ENCODE measurements around the gene AK4. TPM values are rescaled to one million over a fixed set of nuclear protein-coding genes. Genes with fewer than 3 reads are reported as not detected.

AK4 gene
- total and polyA plus RNA-seq, 2 of the 8 experiments (the other 6 are each of a cell fraction or from before 2014, with no cell fraction given) = 64.5 to 175 TPM

- Histone ChIP-seq H3K79me2 (ENCODE audit: control insufficient read depth in 1 of 2, insufficient read depth in 2 of 2, low read length in 2 of 2) (no peaks in the 10 kb centered on the region), H3K23me2 (ENCODE audit: low read depth, low read length) (no peaks in the 10 kb centered on the region), H3K9ac (replicated peaks in 1 of 4; ENCODE audit: extremely low read depth in 1 of 4, low read depth in 3 of 4, low read length in 3 of 4) (no peak overlapping the region), H4K91ac (replicated peaks; ENCODE audit: insufficient read length, low read length) (no peak overlapping the region), H3K36me3 (ENCODE audit: control insufficient read depth in 2 of 4, insufficient read depth in 4 of 4, low read length in 3 of 4) (no peaks in the 10 kb centered on the region), H3K27me3 (replicated peaks in 1 of 4; ENCODE audit: control insufficient read depth in 3 of 4, extremely low read depth in 1 of 4, insufficient read depth in 3 of 4, low read length in 3 of 4) (no peaks in the 10 kb centered on the region), H2AK5ac (ENCODE audit: low read depth, low read length) (no peak overlapping the region), H4K20me1 (replicated peaks in 1 of 2; ENCODE audit: control insufficient read depth in 1 of 2, insufficient read depth in 2 of 2, low read length in 2 of 2) (no peaks in the 10 kb centered on the region), H3K4me3 (ENCODE audit: extremely low read depth in 1 of 4, insufficient read depth in 2 of 4, low read depth in 3 of 4, low read length in 4 of 4) (no peak overlapping the region), H2BK5ac (ENCODE audit: low read depth, low read length) (no peak overlapping the region), H2BK120ac (replicated peaks; ENCODE audit: low read depth, low read length) (no peak overlapping the region), H3K23ac (ENCODE audit: insufficient read length) (no peak overlapping the region), H3K4ac (replicated peaks; ENCODE audit: insufficient read length, low read depth, low read length) (no peak overlapping the region), H3K56ac (replicated peaks; ENCODE audit: insufficient read length, low read depth, low read length) (no peak overlapping the region), H2BK15ac (ENCODE audit: low read length) (no peak overlapping the region), H3K9me3 (ENCODE audit: insufficient read depth in 2 of 2, low read depth in 1 of 2, low read length in 1 of 2) (no peaks in the 10 kb centered on the region), H2BK20ac (ENCODE audit: low read length) (no peak overlapping the region), H3K4me2 (ENCODE audit: insufficient read depth in 1 of 2, low read depth in 2 of 2, low read length in 2 of 2) (no peak overlapping the region), H4K5ac (ENCODE audit: insufficient read length, low read depth, low read length) (no peak overlapping the region), H2BK12ac (ENCODE audit: low read depth, low read length) (no peak overlapping the region), H3K14ac (ENCODE audit: insufficient read length) (no peak overlapping the region), H2AFZ (ENCODE audit: low read length) (no peak overlapping the region), H4K8ac (ENCODE audit: extremely low read depth, insufficient read depth, low read length) (no peak overlapping the region), H3K18ac (ENCODE audit: extremely low read depth, low read length) (no peak overlapping the region), H3K4me1 (replicated peaks in 1 of 4; ENCODE audit: control insufficient read depth in 3 of 4, insufficient read depth in 4 of 4, low read length in 3 of 4) (no peaks in the 10 kb centered on the region), H3K79me1 (ENCODE audit: low read depth, low read length) (no peaks in the 10 kb centered on the region), H3K27ac (ENCODE audit: low read depth, low read length) (no peak overlapping the region)
- ChIA-PET POLR2A (ENCODE audit: partially characterized antibody) (no interaction called here), CTCF (ENCODE audit: partially characterized antibody) (interaction anchor here (0.9 kb wide), 1 partner anchor 10 kb away, joined by 6 read pairs; no protein-coding TSS in a partner anchor)
- DNase-seq (ENCODE audit: low read depth in 1 of 2, low spot score in 2 of 2) (no peak), FAIRE-seq (no peak)
- 81% methylated on average over 2 of the region's 4 CpGs; no CpG with 5 or more reads in 1 of the 2 experiments for WGBS, 2 experiments (ENCODE audit: extremely low coverage in 1 of 2, insufficient coverage in 1 of 2, insufficient read length in 1 of 2, insufficient replicate concordance in 2 of 2, low coverage in 1 of 2, low lambda C conversion rate in 2 of 2, missing lambda C conversion rate in 1 of 2)
- TF ChIP-seq MAFK (IDR thresholded peaks at IDR 0.05; ENCODE audit: low read depth, low read length) (no peak), USF2 (IDR thresholded peaks at IDR 0.05; ENCODE audit: low read length) (no peak), SRF (IDR thresholded peaks at IDR 0.05; ENCODE audit: low read depth, low read length) (no peak), YY1 (IDR thresholded peaks at IDR 0.05; ENCODE audit: low read depth, low read length) (no peak), EZH2 (IDR thresholded peaks at IDR 0.05; ENCODE audit: low read depth, low read length, severe bottlenecking) (no peak), JUN (IDR thresholded peaks at IDR 0.05; ENCODE audit: low read depth, low read length) (no peak), SP2 (IDR thresholded peaks at IDR 0.05; ENCODE audit: low read length) (no peak), BCL11A (IDR thresholded peaks at IDR 0.05; ENCODE audit: low read depth in 2 of 2, low read length in 2 of 2) (no peak), CBX5 (IDR thresholded peaks at IDR 0.05; ENCODE audit: low read depth, low read length) (no peak), MAX (IDR thresholded peaks at IDR 0.05) (no peak), HDAC6 (IDR thresholded peaks at IDR 0.05; ENCODE audit: low read depth, low read length) (no peak), CEBPB (IDR thresholded peaks at IDR 0.05; ENCODE audit: low read depth, low read length) (no peak), CBX8 (IDR thresholded peaks at IDR 0.05; ENCODE audit: borderline replicate concordance, low read depth, low read length) (no peak)
These were observed 28.1 kb upstream of the AK4 start for GRCh38 chr1:65119951-65120350.

Data from H1 (cell line).